Astrocyte (in vitro differentiated cells and primary cell): ENCODE results near the gene FN1. TPM values are rescaled to one million over a fixed set of nuclear protein-coding genes. Genes with fewer than 3 reads are reported as not detected.

Experiments used
- DNase-seq: peaks from one replicate; pipeline ENCODE4 v3.0.0-alpha.2; 2010; ENCODE audit warnings: low read depth
- FAIRE-seq: peaks from 2 replicates; lab custom pipeline; 2011; peaks lifted over from hg19 to GRCh38; lab: Jason Lieb, UNC
- H2AFZ ChIP-seq: 2 replicates; pipeline ENCODE4 v1.6.0; 2012; ENCODE audit warnings: low read depth, low read length, inconsistent platforms
- H3K27ac ChIP-seq: 2 replicates; pipeline ENCODE4 v1.5.1; 2011; ENCODE audit warnings: low read depth, low read length, inconsistent platforms
- H3K27me3 ChIP-seq: 2 replicates; pipeline ENCODE4 v1.6.0; 2011; ENCODE audit warnings: low read length, inconsistent platforms; ENCODE audit not compliant: insufficient read depth
- H3K36me3 ChIP-seq: 2 replicates; pipeline ENCODE4 v1.5.1; 2011; ENCODE audit warnings: low read length, inconsistent platforms; ENCODE audit not compliant: insufficient read depth
- H3K4me1 ChIP-seq: 2 replicates; pipeline ENCODE4 v1.5.1; 2011; ENCODE audit warnings: low read length, inconsistent platforms; ENCODE audit not compliant: insufficient read depth
- H3K4me2 ChIP-seq: 2 replicates; pipeline ENCODE4 v1.6.0; 2012; ENCODE audit warnings: low read length, inconsistent platforms
- H3K4me3 ChIP-seq: 2 replicates; pipeline ENCODE4 v1.5.1; 2011; ENCODE audit warnings: low read depth, mild to moderate bottlenecking, low read length, inconsistent platforms; ENCODE audit not compliant: insufficient read depth
- H3K79me2 ChIP-seq: 2 replicates; pipeline ENCODE4 v1.6.0; 2012; ENCODE audit warnings: mild to moderate bottlenecking, low read length, inconsistent platforms; ENCODE audit not compliant: insufficient read depth
- H3K9ac ChIP-seq: 2 replicates; pipeline ENCODE4 v1.6.0; 2012; ENCODE audit warnings: mild to moderate bottlenecking, low read length, inconsistent platforms
- H3K9me3 ChIP-seq: 2 replicates; pipeline ENCODE4 v1.5.1; 2012; ENCODE audit warnings: low read depth, mild to moderate bottlenecking, low read length, inconsistent platforms; ENCODE audit not compliant: insufficient read depth
- H4K20me1 ChIP-seq: 2 replicates; pipeline ENCODE4 v1.6.0; 2012; ENCODE audit warnings: low read length, inconsistent platforms; ENCODE audit not compliant: insufficient read depth
- H3K27ac Mint-ChIP-seq: one replicate; pipeline ENCODE4 v1.8.0; 2021; ENCODE audit warnings: mild to moderate bottlenecking, mixed read lengths; ENCODE audit not compliant: unreplicated experiment
- H3K27me3 Mint-ChIP-seq: one replicate; pipeline ENCODE4 v1.8.0; 2021; ENCODE audit warnings: low read depth, mixed read lengths; ENCODE audit not compliant: unreplicated experiment
- H3K36me3 Mint-ChIP-seq: one replicate; pipeline ENCODE4 v1.8.0; 2021; ENCODE audit warnings: low read depth, mixed read lengths; ENCODE audit not compliant: unreplicated experiment
- H3K4me1 Mint-ChIP-seq: one replicate; pipeline ENCODE4 v1.8.0; 2021; ENCODE audit warnings: low read depth, mixed read lengths; ENCODE audit not compliant: unreplicated experiment
- H3K4me3 Mint-ChIP-seq: one replicate; pipeline ENCODE4 v1.8.0; 2021; ENCODE audit warnings: mild to moderate bottlenecking, moderate library complexity, mixed read lengths; ENCODE audit not compliant: unreplicated experiment
- H3K9me3 Mint-ChIP-seq: one replicate; pipeline ENCODE4 v1.8.0; 2021; ENCODE audit warnings: mild to moderate bottlenecking, mixed read lengths; ENCODE audit not compliant: unreplicated experiment
- EZH2 ChIP-seq: IDR thresholded peaks from 2 replicates; pipeline ENCODE4 v1.6.1; 2012; ENCODE audit warnings: mild to moderate bottlenecking, low read length, inconsistent platforms; ENCODE audit not compliant: insufficient read depth
- total RNA-seq: library from RNA; stranded (reverse); gene quantifications from 2 replicates; pipeline ENCODE4 v1.2.1, GENCODE V29; 2021
- TF ChIP-seq, protein P1 (sequence below): IDR thresholded peaks from 2 replicates; pipeline ENCODE4 v1.5.1; 2011; ENCODE audit warnings: low read depth, mild to moderate bottlenecking, inconsistent platforms, low read length, moderate library complexity; ENCODE audit not compliant: insufficient read depth

Gene FN1
- total RNA-seq, 1 donor from 2014 or later: 17,010 TPM

DNA sequence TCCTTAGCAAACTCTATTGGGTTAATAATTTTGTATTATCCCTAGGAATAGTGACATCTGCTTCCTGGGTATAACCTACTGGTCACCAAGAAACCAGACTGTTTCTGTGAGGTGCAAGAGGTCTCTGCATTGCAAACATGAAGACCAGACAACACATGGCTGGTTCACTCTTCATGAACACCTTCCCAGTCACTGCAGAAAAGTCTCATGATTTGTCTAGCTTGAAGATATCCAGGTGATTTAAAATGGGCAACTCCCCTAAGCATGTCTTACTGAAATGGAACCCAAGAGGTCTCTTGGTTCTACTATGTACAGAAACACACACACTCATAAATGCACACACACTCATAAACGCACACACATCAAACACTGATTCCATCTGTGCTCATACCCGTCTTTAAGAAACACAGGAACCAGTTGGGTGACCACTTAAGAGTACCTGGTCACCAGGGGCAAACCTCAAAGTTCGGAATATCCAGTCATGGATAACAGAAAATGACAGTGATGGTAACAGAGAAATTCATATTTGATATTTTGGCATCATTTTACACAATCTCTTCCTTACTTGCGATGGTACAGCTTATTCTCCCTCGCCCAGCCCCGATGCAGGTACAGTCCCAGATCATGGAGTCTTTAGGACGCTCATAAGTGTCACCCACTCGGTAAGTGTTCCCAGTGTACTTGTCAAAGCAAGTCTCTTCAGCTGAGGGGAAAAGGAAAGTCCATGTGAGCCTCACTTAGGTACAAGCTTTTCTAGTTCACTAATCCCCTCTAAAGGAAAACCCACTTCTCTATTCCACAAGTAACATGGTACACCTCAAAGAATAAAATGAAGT lies 2.9 kb downstream of the FN1 start:
- peak overlapping the region; percentile 97 for H3K27ac ChIP-seq
- TF ChIP-seq EZH2: no peak
- TF ChIP-seq, protein P1, sequence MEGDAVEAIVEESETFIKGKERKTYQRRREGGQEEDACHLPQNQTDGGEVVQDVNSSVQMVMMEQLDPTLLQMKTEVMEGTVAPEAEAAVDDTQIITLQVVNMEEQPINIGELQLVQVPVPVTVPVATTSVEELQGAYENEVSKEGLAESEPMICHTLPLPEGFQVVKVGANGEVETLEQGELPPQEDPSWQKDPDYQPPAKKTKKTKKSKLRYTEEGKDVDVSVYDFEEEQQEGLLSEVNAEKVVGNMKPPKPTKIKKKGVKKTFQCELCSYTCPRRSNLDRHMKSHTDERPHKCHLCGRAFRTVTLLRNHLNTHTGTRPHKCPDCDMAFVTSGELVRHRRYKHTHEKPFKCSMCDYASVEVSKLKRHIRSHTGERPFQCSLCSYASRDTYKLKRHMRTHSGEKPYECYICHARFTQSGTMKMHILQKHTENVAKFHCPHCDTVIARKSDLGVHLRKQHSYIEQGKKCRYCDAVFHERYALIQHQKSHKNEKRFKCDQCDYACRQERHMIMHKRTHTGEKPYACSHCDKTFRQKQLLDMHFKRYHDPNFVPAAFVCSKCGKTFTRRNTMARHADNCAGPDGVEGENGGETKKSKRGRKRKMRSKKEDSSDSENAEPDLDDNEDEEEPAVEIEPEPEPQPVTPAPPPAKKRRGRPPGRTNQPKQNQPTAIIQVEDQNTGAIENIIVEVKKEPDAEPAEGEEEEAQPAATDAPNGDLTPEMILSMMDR: no peak
- H3K27me3 ChIP-seq: no peaks in the 10 kb centered on the region
- peak overlapping the region; percentile 89 for H3K4me2 ChIP-seq
- peaks cover 30% of the 10 kb centered on the region for H3K4me1 ChIP-seq
- peaks cover 65% of the 10 kb centered on the region for H3K36me3 Mint-ChIP-seq
- H4K20me1 ChIP-seq: peaks cover 76% of the 10 kb centered on the region
- H3K4me3 Mint-ChIP-seq: peak overlapping the region; percentile 99
- no peak overlapping the region for H2AFZ ChIP-seq
- H3K79me2 ChIP-seq: peaks cover 92% of the 10 kb centered on the region
- H3K9me3 ChIP-seq: no peaks in the 10 kb centered on the region
- H3K27ac Mint-ChIP-seq: peak overlapping the region; percentile 84
- H3K9me3 Mint-ChIP-seq: no peaks in the 10 kb centered on the region
- H3K27me3 Mint-ChIP-seq: no peaks in the 10 kb centered on the region
- peak overlapping the region; percentile 98 for H3K9ac ChIP-seq
- H3K36me3 ChIP-seq: peaks cover 67% of the 10 kb centered on the region
- DNase-seq: no peak
- H3K4me1 Mint-ChIP-seq: peaks cover 18% of the 10 kb centered on the region
- peak overlapping the region; percentile 99 for H3K4me3 ChIP-seq
- peak; percentile 73 for FAIRE-seq

DNA sequence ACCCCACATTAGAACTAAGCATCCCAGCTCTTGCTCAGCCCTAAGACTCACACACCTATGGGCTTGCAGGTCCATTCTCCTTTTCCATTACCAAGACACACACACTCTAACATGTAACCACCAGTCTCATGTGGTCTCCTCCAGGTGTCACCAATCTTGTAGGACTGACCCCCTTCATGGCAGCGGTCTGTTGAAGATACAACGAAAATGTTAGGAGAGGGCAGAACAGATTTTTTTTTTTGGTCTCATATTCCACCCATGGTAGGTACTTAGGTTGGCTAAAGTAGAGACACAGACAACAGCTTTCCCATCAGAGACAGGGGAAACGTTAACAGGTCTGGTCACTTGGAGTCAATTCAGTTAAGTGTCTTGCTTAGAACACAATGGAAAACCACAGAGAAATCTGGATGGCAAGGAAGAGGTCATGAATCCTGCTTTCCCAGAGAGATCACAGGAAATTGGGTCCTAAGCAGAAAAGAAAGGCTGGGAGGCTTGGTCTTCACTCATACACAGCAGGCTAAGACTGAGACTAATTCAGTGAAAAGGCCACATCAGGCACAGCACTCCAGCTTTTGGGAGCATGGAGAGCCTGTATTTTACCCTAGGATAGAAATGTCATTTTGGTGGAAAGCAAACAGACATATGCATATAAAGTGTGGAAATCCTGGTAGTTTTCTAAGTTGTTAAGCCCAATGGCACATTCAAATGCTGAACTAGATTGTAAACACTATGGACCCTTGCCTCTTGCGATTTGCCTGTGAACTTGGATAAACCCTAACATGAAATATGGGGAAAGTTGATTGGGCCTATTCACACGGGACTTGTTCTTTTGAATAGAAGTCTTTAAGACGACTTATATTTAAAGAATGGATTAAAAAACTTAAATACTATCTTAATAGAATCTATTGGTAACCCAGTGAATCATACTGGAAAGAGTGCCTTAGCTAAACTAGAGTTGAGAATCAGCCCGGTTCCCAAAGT lies 3.8 kb downstream of the FN1 start:
- H3K4me2 ChIP-seq: peak overlapping the region; percentile 89
- H3K4me1 ChIP-seq: peaks cover 21% of the 10 kb centered on the region
- no peak overlapping the region for H2AFZ ChIP-seq
- H3K79me2 ChIP-seq: peaks cover 95% of the 10 kb centered on the region
- peak overlapping the region; percentile 99 for H3K27ac Mint-ChIP-seq
- H3K27me3 ChIP-seq: no peaks in the 10 kb centered on the region
- peaks cover 17% of the 10 kb centered on the region for H3K4me1 Mint-ChIP-seq
- peak overlapping the region; percentile 97 for H3K27ac ChIP-seq
- H3K4me3 Mint-ChIP-seq: peak overlapping the region; percentile 99
- no peaks in the 10 kb centered on the region for H3K9me3 ChIP-seq
- DNase-seq (peak; percentile 50), FAIRE-seq (peak; percentile 54)
- peaks cover 85% of the 10 kb centered on the region for H4K20me1 ChIP-seq
- TF ChIP-seq EZH2: no peak
- TF ChIP-seq, protein P1: no peak
- H3K36me3 ChIP-seq: peaks cover 76% of the 10 kb centered on the region
- H3K9ac ChIP-seq: peak overlapping the region; percentile 98
- no peaks in the 10 kb centered on the region for H3K27me3 Mint-ChIP-seq
- peaks cover 70% of the 10 kb centered on the region for H3K36me3 Mint-ChIP-seq
- no peaks in the 10 kb centered on the region for H3K9me3 Mint-ChIP-seq
- H3K4me3 ChIP-seq: peak overlapping the region; percentile 99
